Measurements from ENCODE around the gene ZFAND3.

ZFAND3 gene

GRCh38 chr6:38193481-38194281 lies 374.2 kb downstream of the ZFAND3 start:
- no peak for DNase-seq

- no peak for DNase-seq
Observed at GRCh38 chr6:38194282-38194572, 374.7 kb downstream of the ZFAND3 start.

- no peak for DNase-seq
Observed at GRCh38 chr6:38194589-38194988, 375.1 kb downstream of the ZFAND3 start.

GRCh38 chr6:38195113-38195635 lies 375.6 kb downstream of the ZFAND3 start:
- peak; percentile 15 for DNase-seq

GRCh38 chr6:38198219-38198618 lies 378.7 kb downstream of the ZFAND3 start:
- no peak for DNase-seq
